HCT116 (cell line): ENCODE results near the gene MRS2. TPM values are rescaled to one million over a fixed set of nuclear protein-coding genes. Genes with fewer than 3 reads are reported as not detected.

Source experiments
- ATAC-seq: fragments of 200-7000 bp; cut with Tn5 transposase; 2 replicates; pipeline ENCODE4 v1.9.1; 2020; ENCODE audit warnings: mild to moderate bottlenecking, moderate library complexity
- BruUV-seq: library from RNA; stranded (reverse); fragments of 400-500 nt; replicated peaks from 2 replicates; lab custom pipeline; 2021; lab: Mats Ljungman, UMichigan
- CTCF ChIA-PET: fragments of 300-600 bp; sonication (Branson Sonifier 250); formaldehyde crosslinking; loops from one replicate; lab custom pipeline; 2021; ENCODE audit warnings: antibody characterized with exemption; lab: Charles Lee
- POLR2A ChIA-PET: fragments of 300-600, 350-600 bp; sonication (Branson Sonifier 250); formaldehyde crosslinking; loops from one replicate; lab custom pipeline; 2021; ENCODE audit warnings: antibody characterized with exemption; lab: Charles Lee
- RAD21 ChIA-PET, 2 experiments: fragments of 300-600 bp; sonication (Branson Sonifier 250); formaldehyde crosslinking; loops; one replicate each; lab custom pipeline; 2023; ENCODE audit warnings: low total read pairs in 2 of 2; ENCODE audit not compliant: uncharacterized antibody in 2 of 2, unreplicated experiment in 2 of 2, low non-redundant PET in 1 of 2; lab: Charles Lee
- DNase-seq: peaks from one replicate; pipeline ENCODE4 v3.0.0-alpha.2; 2010; ENCODE audit warnings: low read depth, low spot score
- H2AFZ ChIP-seq: fragments of 200-600 bp; shearing (Covaris generic), sonication (generic); 2 replicates; pipeline ENCODE4 v1.6.1; 2017; ENCODE audit warnings: low read depth, mixed run types, mixed read lengths, antibody characterized with exemption, low read length; ENCODE audit not compliant: poor library complexity, severe bottlenecking
- H3K27ac ChIP-seq: 2 replicates; pipeline ENCODE4 v1.5.1; 2012; ENCODE audit warnings: low read depth, low read length
- H3K27me3 ChIP-seq: fragments of 200-600 bp; sonication (generic); 2 replicates; pipeline ENCODE4 v1.6.1; 2016; ENCODE audit warnings: mixed run types, low read length, mixed read lengths; ENCODE audit not compliant: insufficient read depth
- H3K36me3 ChIP-seq, 2 experiments: fragments of 200-500 bp in 1 of 2; fragments of 200-600 bp in 1 of 2; sonication (Bioruptor generic) in 1 of 2; sonication (generic) in 1 of 2; 2 replicates each; pipeline versions ENCODE4 v1.5.1 to v1.6.1; 2014 to 2016; ENCODE audit warnings: low read length in 2 of 2, inconsistent platforms in 1 of 2, mixed read lengths in 1 of 2, mixed run types in 1 of 2; ENCODE audit not compliant: insufficient read depth in 2 of 2, control insufficient read depth in 1 of 2
- H3K4me1 ChIP-seq, 2 experiments: fragments of 200-600 bp in 1 of 2; sonication (generic) in 1 of 2; 2 replicates each; pipeline versions ENCODE4 v1.5.1 to v1.6.1; 2012 to 2017; ENCODE audit warnings: low read length in 2 of 2, inconsistent platforms in 1 of 2, mild to moderate bottlenecking in 1 of 2, mixed read lengths in 1 of 2, mixed run types in 1 of 2, moderate library complexity in 1 of 2; ENCODE audit not compliant: insufficient read depth in 2 of 2, control insufficient read depth in 1 of 2
- H3K4me2 ChIP-seq: fragments of 200-600 bp; sonication (generic); 2 replicates; pipeline ENCODE4 v1.6.1; 2017; ENCODE audit warnings: mixed run types, low read length, mixed read lengths
- H3K4me3 ChIP-seq, 2 experiments: fragments of 200-600 bp in 1 of 2; sonication (generic) in 1 of 2; replicated peaks in 1 of 2; 2 replicates each; pipeline ENCODE4 v1.5.1; 2011 to 2016; ENCODE audit warnings: low read length in 2 of 2, control low read depth in 1 of 2, low read depth in 1 of 2, mild to moderate bottlenecking in 1 of 2, mixed read lengths in 1 of 2, mixed run types in 1 of 2
- H3K79me2 ChIP-seq: fragments of 200-600 bp; sonication (generic); 2 replicates; pipeline ENCODE4 v1.6.1; 2017; ENCODE audit warnings: mild to moderate bottlenecking, mixed run types, low read length, moderate library complexity, mixed read lengths; ENCODE audit not compliant: insufficient read depth
- H3K9ac ChIP-seq: fragments of 200-600 bp; sonication (generic); 2 replicates; pipeline ENCODE4 v1.6.1; 2016; ENCODE audit warnings: low read length, mixed read lengths
- H3K9me2 ChIP-seq: fragments of 200-600 bp; sonication (generic), shearing (Covaris generic); 2 replicates; pipeline ENCODE4 v1.6.1; 2017; ENCODE audit warnings: mixed run types, mild to moderate bottlenecking, moderate library complexity; ENCODE audit not compliant: insufficient read depth
- H3K9me3 ChIP-seq, 2 experiments: fragments of 200-500 bp in 1 of 2; fragments of 200-600 bp in 1 of 2; sonication (Bioruptor generic) in 1 of 2; sonication (generic) in 1 of 2; 2 replicates each; pipeline ENCODE4 v1.6.1; 2014 to 2017; ENCODE audit warnings: low read length in 2 of 2, mixed read lengths in 2 of 2, inconsistent platforms in 1 of 2, low read depth in 1 of 2, mild to moderate bottlenecking in 1 of 2, mixed run types in 1 of 2, moderate library complexity in 1 of 2; ENCODE audit not compliant: control insufficient read depth in 1 of 2, insufficient read depth in 1 of 2
- H4K20me1 ChIP-seq: fragments of 200-600 bp; sonication (generic), shearing (Covaris generic); 2 replicates; pipeline ENCODE4 v1.6.1; 2017; ENCODE audit warnings: mixed run types, mild to moderate bottlenecking, moderate library complexity; ENCODE audit not compliant: insufficient read depth
- ATF3 ChIP-seq: IDR thresholded peaks from 2 replicates; pipeline ENCODE4 v1.6.1; 2012
- CBX3 ChIP-seq: IDR thresholded peaks from 2 replicates; pipeline ENCODE4 v1.6.1; 2012; ENCODE audit warnings: low read depth
- CEBPB ChIP-seq: IDR thresholded peaks from 2 replicates; pipeline ENCODE4 v1.6.1; 2012; ENCODE audit warnings: low read depth
- CTCF ChIP-seq, 3 experiments: fragments of 200-600 bp in 1 of 3; sonication (generic) in 1 of 3; IDR thresholded peaks in 2 of 3; conservative IDR thresholded peaks in 1 of 3; 2 replicates each; pipeline ENCODE4 v1.5.1; 2012 to 2017; ENCODE audit warnings: low read depth in 2 of 3, low read length in 2 of 3, antibody characterized with exemption in 1 of 3, borderline replicate concordance in 1 of 3, control low read depth in 1 of 3, mild to moderate bottlenecking in 1 of 3, mixed read lengths in 1 of 3, mixed run types in 1 of 3, moderate library complexity in 1 of 3; ENCODE audit not compliant: insufficient read depth in 1 of 3
- EGR1 ChIP-seq: IDR thresholded peaks from 2 replicates; pipeline ENCODE4 v1.6.1; 2012; ENCODE audit warnings: low read depth
- ELF1 ChIP-seq: IDR thresholded peaks from 2 replicates; pipeline ENCODE4 v1.6.1; 2012; ENCODE audit warnings: low read depth, borderline replicate concordance
- EZH2 ChIP-seq: fragments of 200-600 bp; sonication (generic); IDR thresholded peaks from 2 replicates; pipeline ENCODE4 v1.6.1; 2017; ENCODE audit warnings: antibody characterized with exemption, mixed run types
- EZH2phosphoT487 ChIP-seq: fragments of 200-600 bp; IDR thresholded peaks from 2 replicates; pipeline ENCODE4 v1.6.1; 2018; ENCODE audit warnings: antibody characterized with exemption, borderline replicate concordance
- FOSL1 ChIP-seq: IDR thresholded peaks from 2 replicates; pipeline ENCODE4 v1.6.1; 2012; ENCODE audit warnings: low read depth
- JUND ChIP-seq: IDR thresholded peaks from 2 replicates; pipeline ENCODE4 v1.6.1; 2012
- MAX ChIP-seq: IDR thresholded peaks from 2 replicates; pipeline ENCODE4 v1.6.1; 2012
- POLR2A ChIP-seq: IDR thresholded peaks from 2 replicates; pipeline ENCODE4 v1.7.0; 2011; ENCODE audit warnings: borderline replicate concordance; ENCODE audit not compliant: insufficient read depth, insufficient read length; ENCODE audit errors: extremely low read depth
- POLR2AphosphoS5 ChIP-seq: IDR thresholded peaks from 2 replicates; pipeline ENCODE4 v1.6.1; 2011; ENCODE audit warnings: mild to moderate bottlenecking, low read depth, low read length, moderate library complexity
- RAD21 ChIP-seq: IDR thresholded peaks from 2 replicates; pipeline ENCODE4 v1.6.1; 2012; ENCODE audit warnings: low read depth, mild to moderate bottlenecking
- REST ChIP-seq: IDR thresholded peaks from 2 replicates; pipeline ENCODE4 v1.6.1; 2012; ENCODE audit warnings: low read depth
- SIN3A ChIP-seq: IDR thresholded peaks from 2 replicates; pipeline ENCODE4 v1.6.1; 2012; ENCODE audit warnings: low read depth
- SP1 ChIP-seq: IDR thresholded peaks from 2 replicates; pipeline ENCODE4 v1.6.1; 2012; ENCODE audit warnings: low read depth
- TCF7L2 ChIP-seq: IDR thresholded peaks from 2 replicates; pipeline ENCODE4 v1.7.0; 2011; ENCODE audit warnings: borderline replicate concordance, inconsistent platforms; ENCODE audit not compliant: insufficient read depth, insufficient read length; ENCODE audit errors: extremely low read depth
- ZBTB33 ChIP-seq: IDR thresholded peaks from 2 replicates; pipeline ENCODE4 v1.6.1; 2011; ENCODE audit warnings: mild to moderate bottlenecking, low read length, moderate library complexity; ENCODE audit not compliant: insufficient replicate concordance; ENCODE audit errors: extremely low read depth
- ZFX ChIP-seq: fragments of 450-650 bp; IDR thresholded peaks from 2 replicates; pipeline ENCODE4 v1.6.1; 2017
- intact Hi-C: fragments of 100-400 bp; cut with micrococcal nuclease; formaldehyde crosslinking; loops from 2 replicates; pipeline ENCODE4 v1.10.0; 2022
- total RNA-seq: library from RNA; stranded (reverse); gene quantifications from one replicate; pipeline ENCODE4 v1.2.1, GENCODE V29; 2021; ENCODE audit not compliant: unreplicated experiment

MRS2 gene
- total RNA-seq, 1 experiment from 2014 or later, result 39.9 TPM

- POLR2A ChIA-PET, result no interaction called here
- CTCF ChIA-PET, result no interaction called here
These were observed 69.4 kb downstream of the MRS2 start for GRCh38 chr6:24472181-24472580.

More at GRCh38 chr6:24472181-24472580, 69.4 kb downstream of the MRS2 start:
- H3K27ac ChIP-seq, result no peak overlapping the region
- DNase-seq, result no peak
- H3K9ac ChIP-seq, result no peak overlapping the region
- no peaks in the 10 kb centered on the region for H3K9me2 ChIP-seq
- ATAC-seq, result no peak
- no peaks in the 10 kb centered on the region for H3K79me2 ChIP-seq
- H3K9me3 ChIP-seq, result no peaks in the 10 kb centered on the region
- 0 out of 4 replicates have a peak, but pooled peaks cover 0 to 2% of the 10 kb centered on the region in 2 experiments for H3K4me1 ChIP-seq
- no peak overlapping the region for H3K4me2 ChIP-seq
- no peaks in the 10 kb centered on the region for H3K36me3 ChIP-seq
- intact Hi-C loops, result no loop called here
- peak overlapping the region; percentile 2 for H2AFZ ChIP-seq
- H3K4me3 ChIP-seq, result no peak overlapping the region
- TF ChIP-seq ZFX (no peak), SP1 (no peak), MAX (no peak), FOSL1 (no peak), CEBPB (no peak), SIN3A (no peak), EGR1 (no peak), EZH2phosphoT487 (no peak), POLR2AphosphoS5 (no peak), JUND (no peak), TCF7L2 (no peak), ELF1 (no peak), CTCF (IDR thresholded peaks at IDR 0.05 in 2 of 3, conservative IDR thresholded peaks at IDR 0.05 in 1 of 3; ENCODE audit: borderline replicate concordance in 1 of 3, insufficient read depth in 1 of 3, low read depth in 2 of 3, low read length in 2 of 3) (no peak), POLR2A (no peak), CBX3 (no peak), EZH2 (no peak), REST (no peak), ZBTB33 (no peak), ATF3 (no peak), RAD21 (no peak)
- TF ChIP-seq, all 23 proteins: peak for 0
- Histone ChIP-seq H3K27me3 (no peaks in the 10 kb centered on the region), H4K20me1 (no peaks in the 10 kb centered on the region)
- no TSS peak for BruUV-seq
- RAD21 ChIA-PET, result no interaction called here
